Articular chondrocyte of knee joint (primary cell): ENCODE results near the gene KRT83. TPM values are rescaled to one million over a fixed set of nuclear protein-coding genes. Genes with fewer than 3 reads are reported as not detected.

ENCODE experiments used
- total RNA-seq: library from RNA; depleted of rRNA; stranded (reverse); fragments of >200 nt; gene quantifications from 2 replicates; pipeline ENCODE4 v1.2.3, GENCODE V29; 2012

KRT83 gene
- total RNA-seq = not detected in 2 replicates

GRCh38 chr12:52320784-52321400 is at the start of gene KRT83:
Gene KRT83 (minus strand): TSS chr12:52321398. CDS start chr12:52321335, 63 bp downstream.

DNA sequence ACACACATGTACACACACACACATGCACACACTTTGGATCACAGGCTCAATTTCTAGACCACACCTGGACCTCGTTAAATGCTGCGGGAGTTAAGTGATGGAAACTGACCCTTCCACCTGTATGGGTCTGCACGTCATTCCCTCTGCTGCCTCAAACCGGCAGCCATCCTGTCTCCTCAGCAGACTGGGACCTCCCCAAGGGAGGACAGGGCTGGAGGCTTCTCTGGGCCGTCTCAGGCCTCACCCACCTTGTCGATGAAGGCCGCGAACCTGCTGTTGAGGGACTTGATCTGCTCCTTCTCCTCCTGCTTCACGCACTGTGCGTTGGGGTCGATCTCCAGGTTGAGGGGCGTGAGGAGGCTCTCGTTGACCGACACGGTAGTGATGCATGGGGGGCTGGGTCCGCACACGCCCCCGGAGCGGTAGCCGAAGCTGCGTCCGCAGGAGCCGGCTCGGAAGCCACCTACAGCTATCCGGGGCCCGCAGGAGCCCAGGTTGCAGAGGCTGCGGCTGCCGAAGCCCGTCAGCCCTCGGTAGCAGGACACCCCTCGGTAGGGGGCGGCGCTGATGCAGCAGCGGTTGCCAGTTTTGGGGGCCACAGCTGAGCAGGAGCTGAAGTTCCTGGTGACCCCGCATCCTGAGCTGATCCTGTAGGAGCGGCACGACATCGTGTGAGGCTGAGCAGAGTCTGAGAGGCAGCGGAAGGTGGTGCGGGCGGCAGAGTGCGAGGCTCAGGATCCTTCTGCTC is 45.7 kb upstream of the KRT83 start, which contains the start of gene KRT85:
Gene KRT85 (minus strand): TSS at position 744 of the 748 bp plus-strand sequence. CDS start 76 bp downstream, at position 668.

GRCh38 chr12:52291267-52291935 is 29.8 kb downstream of the KRT83 start, which contains the start of gene KRT81:
Gene KRT81 (minus strand): TSS chr12:52291534. CDS start chr12:52291465, 69 bp downstream.

GRCh38 chr12:52274521-52275120 is 46.6 kb downstream of the KRT83 start, which contains the start of gene KRT86:
Gene KRT86 (plus strand): TSS chr12:52274645. CDS start chr12:52301917, 27,272 bp downstream.

Other genes starting within 250 kb of the KRT83 start
- 0.39 and 0.65 TPM in 2 replicates for gene SMIM41, start 241.7 kb downstream of the KRT83 start, total RNA-seq
- gene KRT80, start 129.4 kb downstream of the KRT83 start, total RNA-seq = 0.52 and 0.97 TPM in 2 replicates
- gene KRT7, start 88.2 kb downstream of the KRT83 start, total RNA-seq = 14.2 and 24.8 TPM in 2 replicates
- gene KRT86, start 46.8 kb downstream of the KRT83 start, total RNA-seq = 0.54 and 2.0 TPM in 2 replicates
- gene KRT81, start 29.9 kb downstream of the KRT83 start, total RNA-seq = 0.26 TPM in 1 of 2 replicates, not detected in the other
- gene KRT85, start 46.1 kb upstream of the KRT83 start, total RNA-seq = under 0.01 TPM in 1 of 2 replicates, not detected in the other
- not detected in 2 replicates for gene KRT84, start 64.3 kb upstream of the KRT83 start, total RNA-seq
- not detected in 2 replicates for gene KRT82, start 84.9 kb upstream of the KRT83 start, total RNA-seq
- 0.91 and 1.4 TPM in 2 replicates for gene KRT75, start 113.0 kb upstream of the KRT83 start, total RNA-seq
- not detected in 2 replicates for gene KRT6B, start 130.7 kb upstream of the KRT83 start, total RNA-seq
- gene KRT6C, start 152.4 kb upstream of the KRT83 start, total RNA-seq = not detected in 2 replicates
- not detected in 2 replicates for gene KRT6A, start 171.9 kb upstream of the KRT83 start, total RNA-seq
- gene KRT5, start 199.0 kb upstream of the KRT83 start, total RNA-seq = not detected in 2 replicates
- gene KRT71, start 231.7 kb upstream of the KRT83 start, total RNA-seq = not detected in 2 replicates